Keratinocyte (primary cell): Measurements from ENCODE around the gene RC3H2. TPM values are rescaled to one million over a fixed set of nuclear protein-coding genes. Genes with fewer than 3 reads are reported as not detected.

Source experiments
- DNase-seq: peaks from one replicate; pipeline ENCODE4 v3.0.0-alpha.2; 2011; ENCODE audit warnings: low read depth, missing footprints, low spot score
- FAIRE-seq: peaks from 2 replicates; lab custom pipeline; 2011; peaks lifted over from hg19 to GRCh38; lab: Jason Lieb, UNC
- H2AFZ ChIP-seq: 2 replicates; pipeline ENCODE4 v1.6.0; 2012; ENCODE audit warnings: low read length, control low read depth, inconsistent platforms; ENCODE audit not compliant: control insufficient read depth
- H3K27ac ChIP-seq: 2 replicates; pipeline ENCODE4 v1.5.1; 2011; ENCODE audit warnings: low read length; ENCODE audit not compliant: control insufficient read depth, insufficient read depth
- H3K27me3 ChIP-seq: 3 replicates; pipeline ENCODE4 v1.6.0; 2011; ENCODE audit warnings: low read length; ENCODE audit not compliant: control insufficient read depth, insufficient read depth; ENCODE audit errors: extremely low read depth
- H3K36me3 ChIP-seq, 2 experiments: 2 replicates in 1 of 2; 3 replicates in 1 of 2; pipeline ENCODE4 v1.5.1; 2011; ENCODE audit warnings: low read length in 2 of 2, mild to moderate bottlenecking in 1 of 2; ENCODE audit not compliant: control insufficient read depth in 2 of 2, insufficient read depth in 2 of 2; ENCODE audit errors: extremely low read depth in 1 of 2
- H3K4me1 ChIP-seq: 3 replicates; pipeline ENCODE4 v1.5.1; 2011; ENCODE audit warnings: low read length; ENCODE audit not compliant: control insufficient read depth, insufficient read depth; ENCODE audit errors: extremely low read depth
- H3K4me2 ChIP-seq: 3 replicates; pipeline ENCODE4 v1.6.0; 2011; ENCODE audit warnings: low read depth, low read length; ENCODE audit not compliant: control insufficient read depth, insufficient read depth; ENCODE audit errors: extremely low read depth
- H3K4me3 ChIP-seq, 3 experiments: fragments of 200-600 bp in 1 of 3; sonication (generic) in 1 of 3; 2 replicates in 2 of 3; 3 replicates in 1 of 3; pipeline ENCODE4 v1.5.1; 2011 to 2016; ENCODE audit warnings: low read length in 3 of 3, mild to moderate bottlenecking in 3 of 3, control low read depth in 2 of 3, inconsistent platforms in 1 of 3, low read depth in 1 of 3, mixed read lengths in 1 of 3, mixed run types in 1 of 3, moderate library complexity in 1 of 3; ENCODE audit not compliant: control insufficient read depth in 2 of 3, insufficient read depth in 2 of 3; ENCODE audit errors: extremely low read depth in 1 of 3
- H3K79me2 ChIP-seq: 2 replicates; pipeline ENCODE4 v1.6.0; 2012; ENCODE audit warnings: low read length; ENCODE audit not compliant: control insufficient read depth, insufficient read depth
- H3K9ac ChIP-seq: 3 replicates; pipeline ENCODE4 v1.6.0; 2011; ENCODE audit warnings: low read length; ENCODE audit not compliant: control insufficient read depth, insufficient read depth; ENCODE audit errors: extremely low read depth
- H3K9me1 ChIP-seq: 3 replicates; pipeline ENCODE4 v1.6.0; 2011; ENCODE audit warnings: low read length; ENCODE audit not compliant: control insufficient read depth, insufficient read depth; ENCODE audit errors: extremely low read depth
- H3K9me3 ChIP-seq: 2 replicates; pipeline ENCODE4 v1.5.1; 2012; ENCODE audit warnings: low read depth, low read length; ENCODE audit not compliant: control insufficient read depth
- H4K20me1 ChIP-seq: 3 replicates; pipeline ENCODE4 v1.6.0; 2011; ENCODE audit warnings: low read length; ENCODE audit not compliant: control insufficient read depth, insufficient read depth; ENCODE audit errors: extremely low read depth
- CTCF ChIP-seq, 3 experiments: IDR thresholded peaks in 1 of 3; conservative IDR thresholded peaks in 1 of 3; optimal IDR thresholded peaks in 1 of 3; 2 replicates in 2 of 3; 3 replicates in 1 of 3; pipeline versions ENCODE3 to v1.5.1; 2011; ENCODE audit warnings: low read length in 3 of 3, mild to moderate bottlenecking in 3 of 3, moderate library complexity in 2 of 3, control low read depth in 1 of 3, inconsistent platforms in 1 of 3; ENCODE audit not compliant: insufficient read depth in 2 of 3; ENCODE audit errors: extremely low read depth in 1 of 3
- EZH2 ChIP-seq: IDR thresholded peaks from one replicate; pipeline ENCODE4 v1.6.1; 2012; ENCODE audit warnings: inconsistent platforms, mild to moderate bottlenecking, low read length, moderate library complexity
- dilution Hi-C: fragments of 300-500 bp; cut with MboI; formaldehyde crosslinking; loops from one replicate; pipeline ENCODE4 v1.7.0; 2020; ENCODE audit warnings: low sequenced_read_pairs; ENCODE audit not compliant: extremely low pct_ligation_motif_present
- polyA plus RNA-seq, 5 experiments: library from polyadenylated mRNA; depleted of rRNA in 3 of 5; stranded (reverse) in 3 of 5; stranded (forward) in 1 of 5; unstranded in 1 of 5; fragments of >200 nt; gene quantifications; 1 replicate in 1 of 5; 2 replicates in 3 of 5; 3 replicates in 1 of 5; pipeline versions ENCODE4 v1.2.1 to v1.2.3, GENCODE V29; 2011 to 2012; ENCODE audit warnings: missing spikeins in 2 of 5, low read depth in 1 of 5, low replicate concordance in 1 of 5

The RC3H2 gene
- polyA plus RNA-seq, 1 donor (not counting 4 experiments of a cell fraction or from before 2014, with no cell fraction given): 34.2 TPM

- Histone ChIP-seq H3K27me3 (no peaks in the 10 kb centered on the region), H3K36me3 (peaks cover 6 to 21% of the 10 kb centered on the region in 2 experiments), H3K79me2 (peaks cover 3% of the 10 kb centered on the region), H3K9me3 (no peaks in the 10 kb centered on the region), H3K4me1 (no peaks in the 10 kb centered on the region), H2AFZ (no peak overlapping the region), H3K4me3 (no peak overlapping the region), H3K9me1 (no peaks in the 10 kb centered on the region), H3K9ac (no peak overlapping the region), H3K27ac (no peak overlapping the region), H4K20me1 (no peaks in the 10 kb centered on the region), H3K4me2 (no peak overlapping the region)
- FAIRE-seq (no peak), DNase-seq (no peak)
- TF ChIP-seq EZH2 (no peak), CTCF (optimal IDR thresholded peaks at IDR 0.05 in 1 of 3, IDR thresholded peaks at IDR 0.05 in 1 of 3, conservative IDR thresholded peaks at IDR 0.05 in 1 of 3; ENCODE audit: extremely low read depth in 1 of 3, insufficient read depth in 2 of 3, low read length in 3 of 3) (no peak)
- dilution Hi-C loops: loop anchor here (25.0 kb wide), 1 partner anchor 358 kb away; no protein-coding TSS in a partner anchor
Observed at GRCh38 chr9:122820490-122820845, 84.7 kb downstream of the RC3H2 start.

- dilution Hi-C loops: loop anchor here (25.0 kb wide), 1 partner anchor 358 kb away; no protein-coding TSS in a partner anchor
- H3K9me3 ChIP-seq: no peaks in the 10 kb centered on the region
- DNase-seq (no peak), FAIRE-seq (no peak)
- TF ChIP-seq CTCF (optimal IDR thresholded peaks at IDR 0.05 in 1 of 3, IDR thresholded peaks at IDR 0.05 in 1 of 3, conservative IDR thresholded peaks at IDR 0.05 in 1 of 3; ENCODE audit: extremely low read depth in 1 of 3, insufficient read depth in 2 of 3, low read length in 3 of 3) (no peak), EZH2 (no peak)
- H3K9me1 ChIP-seq: no peaks in the 10 kb centered on the region
- H3K9ac ChIP-seq: no peak overlapping the region
- no peak overlapping the region for H3K4me3 ChIP-seq
- H3K36me3 ChIP-seq: peaks cover 6 to 21% of the 10 kb centered on the region in 2 experiments
- H3K4me2 ChIP-seq: no peak overlapping the region
- no peaks in the 10 kb centered on the region for H4K20me1 ChIP-seq
- no peak overlapping the region for H3K27ac ChIP-seq
- no peaks in the 10 kb centered on the region for H3K4me1 ChIP-seq
- H3K79me2 ChIP-seq: peaks cover 3% of the 10 kb centered on the region
- H3K27me3 ChIP-seq: no peaks in the 10 kb centered on the region
- H2AFZ ChIP-seq: no peak overlapping the region
Observed at GRCh38 chr9:122819791-122820489, 85.2 kb downstream of the RC3H2 start.
